HG02981 (cell line): Measurements from ENCODE around the gene BUD13.
"Not testable (repeated sequence)": the region's sequence is repeated elsewhere in the genome, so short reads cannot be mapped to it uniquely, and the experiment has no call there.

Experiments
- ATAC-seq: cut with Tn5 transposase; IDR thresholded peaks from one replicate; pipeline ENCODE4 v1.9.1; 2021; ENCODE audit warnings: mild to moderate bottlenecking, moderate library complexity; ENCODE audit not compliant: unreplicated experiment

BUD13 gene

GRCh38 chr11:116762132-116762531 lies 10.7 kb downstream of the BUD13 start:
- no peak for ATAC-seq

GRCh38 chr11:116756044-116756443 lies 16.7 kb downstream of the BUD13 start:
- not testable (repeated sequence) for ATAC-seq

- no peak for ATAC-seq
Measured at GRCh38 chr11:116750070-116750718, 22.6 kb downstream of the BUD13 start.

- no peak for ATAC-seq
Measured at GRCh38 chr11:116742104-116742503, 30.7 kb downstream of the BUD13 start.

- ATAC-seq = no peak
Measured at GRCh38 chr11:116740741-116741140, 32.0 kb downstream of the BUD13 start.

GRCh38 chr11:116738975-116739374 lies 33.8 kb downstream of the BUD13 start:
- ATAC-seq = no peak

- no peak for ATAC-seq
Measured at GRCh38 chr11:116736763-116737162, 36.0 kb downstream of the BUD13 start.

- ATAC-seq = no peak
Measured at GRCh38 chr11:116733969-116734508, 38.7 kb downstream of the BUD13 start.

GRCh38 chr11:116733043-116733755 lies 39.6 kb downstream of the BUD13 start:
- peak; percentile 19 for ATAC-seq

- ATAC-seq = peak; percentile 86
Measured at GRCh38 chr11:116732271-116733042, 40.3 kb downstream of the BUD13 start.

GRCh38 chr11:116731821-116732220 lies 41.0 kb downstream of the BUD13 start:
- ATAC-seq = no peak

- no peak for ATAC-seq
Measured at GRCh38 chr11:116731097-116731761, 41.6 kb downstream of the BUD13 start.

- ATAC-seq = no peak
Measured at GRCh38 chr11:116730601-116731000, 42.2 kb downstream of the BUD13 start.

- ATAC-seq = no peak
Measured at GRCh38 chr11:116730241-116730561, 42.6 kb downstream of the BUD13 start.

GRCh38 chr11:116729501-116730240 lies 43.1 kb downstream of the BUD13 start:
- ATAC-seq = no peak

GRCh38 chr11:116727990-116728389 lies 44.8 kb downstream of the BUD13 start:
- ATAC-seq = no peak

- ATAC-seq = no peak
Measured at GRCh38 chr11:116725434-116726221, 47.2 kb downstream of the BUD13 start.

- ATAC-seq = no peak
Measured at GRCh38 chr11:116724813-116725212, 48.0 kb downstream of the BUD13 start.

GRCh38 chr11:116723511-116723910 lies 49.3 kb downstream of the BUD13 start:
- no peak for ATAC-seq

GRCh38 chr11:116721988-116722387 lies 50.8 kb downstream of the BUD13 start:
- ATAC-seq = no peak
